ENCODE measurements around the gene NAB2.

Gene NAB2

DNA sequence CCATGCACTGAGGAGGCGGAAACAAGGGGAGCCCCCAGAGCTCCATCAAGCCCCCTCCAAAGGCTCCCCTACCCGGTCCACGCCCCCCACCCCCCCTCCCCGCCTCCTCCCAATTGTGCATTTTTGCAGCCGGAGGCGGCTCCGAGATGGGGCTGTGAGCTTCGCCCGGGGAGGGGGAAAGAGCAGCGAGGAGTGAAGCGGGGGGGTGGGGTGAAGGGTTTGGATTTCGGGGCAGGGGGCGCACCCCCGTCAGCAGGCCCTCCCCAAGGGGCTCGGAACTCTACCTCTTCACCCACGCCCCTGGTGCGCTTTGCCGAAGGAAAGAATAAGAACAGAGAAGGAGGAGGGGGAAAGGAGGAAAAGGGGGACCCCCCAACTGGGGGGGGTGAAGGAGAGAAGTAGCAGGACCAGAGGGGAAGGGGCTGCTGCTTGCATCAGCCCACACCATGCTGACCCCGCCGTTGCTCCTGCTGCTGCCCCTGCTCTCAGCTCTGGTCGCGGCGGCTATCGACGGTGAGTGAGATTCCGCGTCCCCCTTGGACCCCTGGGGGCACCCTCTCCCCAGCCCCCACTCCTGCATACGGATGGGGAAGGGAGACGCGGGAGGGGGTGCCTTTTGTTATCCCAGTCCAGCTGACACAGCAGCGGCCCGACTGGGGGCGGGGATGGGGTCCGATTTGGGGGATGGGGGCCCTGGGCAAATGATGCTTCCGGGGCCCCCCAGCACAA is 39.8 kb downstream of the NAB2 start:
- Histone ChIP-seq H3K36me3 (ENCODE audit: insufficient read depth, low read length) (no peaks in the 10 kb centered on the region), H3K79me2 (ENCODE audit: control insufficient read depth, insufficient read depth, low read length, unreplicated experiment) (peaks cover 51% of the 10 kb centered on the region), H3K4me1 (ENCODE audit: control insufficient read depth, insufficient read depth, low read length, unreplicated experiment) (peaks cover 40% of the 10 kb centered on the region), H2AFZ (ENCODE audit: low read length, unreplicated experiment) (no peak overlapping the region), H3K27me3 (ENCODE audit: insufficient read depth, low read length) (no peaks in the 10 kb centered on the region), H3K27ac (ENCODE audit: low read depth, low read length) (peak overlapping the region; percentile 94; the same call in 1 of the 2 replicates), H3K4me3 (ENCODE audit: low read depth, low read length) (peak overlapping the region; percentile 97)

DNA sequence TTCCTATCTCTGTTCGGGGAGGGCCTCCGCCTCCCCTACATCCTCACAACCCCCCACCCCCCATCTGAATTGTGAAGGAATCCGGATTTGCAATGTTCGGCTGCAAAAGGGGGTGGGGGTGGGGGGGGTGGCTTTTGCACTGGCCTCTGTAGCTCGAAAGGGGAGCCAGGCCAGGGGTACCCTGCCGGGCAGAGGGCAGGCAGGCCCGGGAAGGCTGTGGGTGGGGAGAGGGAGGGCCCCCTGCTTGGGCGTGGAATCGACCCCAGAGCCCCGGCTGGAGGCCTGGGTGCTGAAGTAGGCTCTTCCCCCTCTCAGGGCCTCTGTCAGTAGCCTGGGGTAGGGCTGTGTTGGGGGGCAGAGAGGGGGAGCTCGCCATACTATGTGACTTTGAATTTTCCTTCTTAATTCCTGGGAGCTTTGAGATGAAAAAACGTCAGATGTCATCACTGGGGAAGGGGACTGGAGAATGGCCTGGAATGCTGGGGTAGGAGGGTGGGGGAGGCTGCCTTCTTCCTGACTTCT is 40.5 kb downstream of the NAB2 start:
- peaks cover 58% of the 10 kb centered on the region for H3K79me2 ChIP-seq (ENCODE audit: control insufficient read depth, insufficient read depth, low read length, unreplicated experiment)

GRCh38 chr12:57129889-57130288 is 41.0 kb downstream of the NAB2 start:
- Histone ChIP-seq H3K27me3 (ENCODE audit: insufficient read depth, low read length) (no peaks in the 10 kb centered on the region), H3K4me1 (ENCODE audit: control insufficient read depth, insufficient read depth, low read length, unreplicated experiment) (peaks cover 50% of the 10 kb centered on the region), H3K27ac (ENCODE audit: low read depth, low read length) (peak overlapping the region; percentile 94)

More for the DNA sequence above, 40.5 kb downstream of the NAB2 start:
- peak overlapping the region; percentile 94 for H3K27ac ChIP-seq (ENCODE audit: low read depth, low read length)
- no peaks in the 10 kb centered on the region for H3K36me3 ChIP-seq (ENCODE audit: insufficient read depth, low read length)
- no peak overlapping the region for H2AFZ ChIP-seq (ENCODE audit: low read length, unreplicated experiment)
- H3K4me3 ChIP-seq (ENCODE audit: low read depth, low read length): peak overlapping the region; percentile 97
- peaks cover 47% of the 10 kb centered on the region for H3K4me1 ChIP-seq (ENCODE audit: control insufficient read depth, insufficient read depth, low read length, unreplicated experiment)
- no peaks in the 10 kb centered on the region for H3K27me3 ChIP-seq (ENCODE audit: insufficient read depth, low read length)

GRCh38 chr12:57130941-57131340 is 42.0 kb downstream of the NAB2 start:
- no peak overlapping the region for H2AFZ ChIP-seq (ENCODE audit: low read length, unreplicated experiment)
- H3K4me3 ChIP-seq (ENCODE audit: low read depth, low read length): peak overlapping the region; percentile 97
- peak overlapping the region; percentile 94 for H3K27ac ChIP-seq (ENCODE audit: low read depth, low read length)
- no peaks in the 10 kb centered on the region for H3K36me3 ChIP-seq (ENCODE audit: insufficient read depth, low read length)
- H3K79me2 ChIP-seq (ENCODE audit: control insufficient read depth, insufficient read depth, low read length, unreplicated experiment): peaks cover 71% of the 10 kb centered on the region
- H3K4me1 ChIP-seq (ENCODE audit: control insufficient read depth, insufficient read depth, low read length, unreplicated experiment): peaks cover 61% of the 10 kb centered on the region
- H3K27me3 ChIP-seq (ENCODE audit: insufficient read depth, low read length): no peaks in the 10 kb centered on the region

More at GRCh38 chr12:57129889-57130288, 41.0 kb downstream of the NAB2 start:
- H3K36me3 ChIP-seq (ENCODE audit: insufficient read depth, low read length): no peaks in the 10 kb centered on the region
- peak overlapping the region; percentile 97 for H3K4me3 ChIP-seq (ENCODE audit: low read depth, low read length)
- H3K79me2 ChIP-seq (ENCODE audit: control insufficient read depth, insufficient read depth, low read length, unreplicated experiment): peaks cover 61% of the 10 kb centered on the region
- H2AFZ ChIP-seq (ENCODE audit: low read length, unreplicated experiment): no peak overlapping the region

- peaks cover 64% of the 10 kb centered on the region for H3K4me1 ChIP-seq (ENCODE audit: control insufficient read depth, insufficient read depth, low read length, unreplicated experiment)
- H3K27ac ChIP-seq (ENCODE audit: low read depth, low read length): peak overlapping the region; percentile 94
- peaks cover 80% of the 10 kb centered on the region for H3K79me2 ChIP-seq (ENCODE audit: control insufficient read depth, insufficient read depth, low read length, unreplicated experiment)
- H3K4me3 ChIP-seq (ENCODE audit: low read depth, low read length): peak overlapping the region; percentile 97
- H3K36me3 ChIP-seq (ENCODE audit: insufficient read depth, low read length): no peaks in the 10 kb centered on the region
- no peaks in the 10 kb centered on the region for H3K27me3 ChIP-seq (ENCODE audit: insufficient read depth, low read length)
- no peak overlapping the region for H2AFZ ChIP-seq (ENCODE audit: low read length, unreplicated experiment)
These were observed 43.2 kb downstream of the NAB2 start for GRCh38 chr12:57131896-57132744.

DNA sequence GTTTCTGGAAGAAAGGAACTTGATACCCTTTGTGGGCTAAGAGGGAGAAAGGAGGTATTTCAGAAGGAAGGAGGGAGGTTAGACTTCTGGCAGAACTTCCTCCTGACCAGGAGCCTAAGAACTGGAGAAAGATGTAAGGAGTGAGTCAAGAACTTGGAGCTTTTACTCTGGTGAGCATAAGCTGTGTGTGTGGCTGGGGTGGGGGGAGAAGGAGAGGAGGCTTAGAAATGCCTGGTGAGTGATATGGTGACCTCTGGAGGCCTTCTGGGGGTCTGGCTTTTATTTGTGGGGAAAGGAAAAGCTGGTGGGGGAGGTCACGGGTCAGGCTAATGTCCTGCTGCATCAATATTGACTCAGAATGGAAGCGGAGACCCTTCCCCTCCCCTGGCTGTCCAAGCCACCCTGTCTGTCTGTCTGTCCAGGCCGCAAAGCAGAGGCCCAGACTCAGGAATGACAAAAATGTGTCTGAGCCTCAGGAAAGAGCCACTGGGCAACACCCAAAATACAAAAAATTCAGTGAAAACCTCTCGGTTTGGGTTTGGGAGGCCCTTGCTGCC is 44.2 kb downstream of the NAB2 start:
- H3K79me2 ChIP-seq (ENCODE audit: control insufficient read depth, insufficient read depth, low read length, unreplicated experiment): peaks cover 88% of the 10 kb centered on the region
- no peak overlapping the region for H2AFZ ChIP-seq (ENCODE audit: low read length, unreplicated experiment)
- H3K4me1 ChIP-seq (ENCODE audit: control insufficient read depth, insufficient read depth, low read length, unreplicated experiment): peaks cover 73% of the 10 kb centered on the region

GRCh38 chr12:57133916-57134315 is 45.0 kb downstream of the NAB2 start:
- Histone ChIP-seq H2AFZ (ENCODE audit: low read length, unreplicated experiment) (no peak overlapping the region), H3K27me3 (ENCODE audit: insufficient read depth, low read length) (no peaks in the 10 kb centered on the region), H3K36me3 (ENCODE audit: insufficient read depth, low read length) (no peaks in the 10 kb centered on the region), H3K27ac (ENCODE audit: low read depth, low read length) (peak overlapping the region; percentile 70), H3K4me1 (ENCODE audit: control insufficient read depth, insufficient read depth, low read length, unreplicated experiment) (peaks cover 81% of the 10 kb centered on the region), H3K79me2 (ENCODE audit: control insufficient read depth, insufficient read depth, low read length, unreplicated experiment) (peaks cover 92% of the 10 kb centered on the region), H3K4me3 (ENCODE audit: low read depth, low read length) (peak overlapping the region; percentile 52)

More for the DNA sequence above, 44.2 kb downstream of the NAB2 start:
- H3K36me3 ChIP-seq (ENCODE audit: insufficient read depth, low read length): no peaks in the 10 kb centered on the region
- H3K27me3 ChIP-seq (ENCODE audit: insufficient read depth, low read length): no peaks in the 10 kb centered on the region
- peak overlapping the region; percentile 97 for H3K4me3 ChIP-seq (ENCODE audit: low read depth, low read length)
- peak overlapping the region; percentile 94 for H3K27ac ChIP-seq (ENCODE audit: low read depth, low read length)

DNA sequence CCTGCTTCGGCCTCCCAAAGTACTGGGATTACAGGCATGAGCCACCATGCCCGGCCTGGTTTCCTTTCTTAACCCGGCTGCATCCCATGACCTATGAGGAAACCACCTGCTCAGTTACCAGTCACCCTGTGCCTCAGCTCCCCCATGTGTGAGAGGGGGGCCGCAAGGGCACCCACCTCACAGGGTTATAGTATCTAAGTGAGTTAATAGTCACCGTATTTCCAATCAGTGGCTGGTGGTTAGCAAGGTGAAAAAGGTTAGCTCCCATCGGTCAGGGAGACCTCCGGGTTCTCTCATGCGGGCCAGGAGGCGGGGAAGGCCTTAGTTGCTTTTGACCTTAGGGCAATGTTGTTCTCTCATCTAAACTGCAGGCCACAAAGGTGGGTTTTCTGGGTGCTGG is 46.0 kb downstream of the NAB2 start:
- peak overlapping the region; percentile 70 for H3K27ac ChIP-seq (ENCODE audit: low read depth, low read length)
- peaks cover 91% of the 10 kb centered on the region for H3K4me1 ChIP-seq (ENCODE audit: control insufficient read depth, insufficient read depth, low read length, unreplicated experiment)
- peaks cover 88% of the 10 kb centered on the region for H3K79me2 ChIP-seq (ENCODE audit: control insufficient read depth, insufficient read depth, low read length, unreplicated experiment)

GRCh38 chr12:57135527-57136326 is 46.8 kb downstream of the NAB2 start:
- peaks cover 94% of the 10 kb centered on the region for H3K4me1 ChIP-seq (ENCODE audit: control insufficient read depth, insufficient read depth, low read length, unreplicated experiment)
- H3K79me2 ChIP-seq (ENCODE audit: control insufficient read depth, insufficient read depth, low read length, unreplicated experiment): peaks cover 80% of the 10 kb centered on the region
- no peaks in the 10 kb centered on the region for H3K27me3 ChIP-seq (ENCODE audit: insufficient read depth, low read length)
- peak overlapping the region; percentile 29 for H3K4me3 ChIP-seq (ENCODE audit: low read depth, low read length)
- peaks cover 13% of the 10 kb centered on the region for H3K36me3 ChIP-seq (ENCODE audit: insufficient read depth, low read length)
- H3K27ac ChIP-seq (ENCODE audit: low read depth, low read length): peak overlapping the region; percentile 70
- no peak overlapping the region for H2AFZ ChIP-seq (ENCODE audit: low read length, unreplicated experiment)

More for the DNA sequence above, 46.0 kb downstream of the NAB2 start:
- Histone ChIP-seq H3K27me3 (ENCODE audit: insufficient read depth, low read length) (no peaks in the 10 kb centered on the region), H3K4me3 (ENCODE audit: low read depth, low read length) (peak overlapping the region; percentile 29), H2AFZ (ENCODE audit: low read length, unreplicated experiment) (no peak overlapping the region), H3K36me3 (ENCODE audit: insufficient read depth, low read length) (peaks cover 10% of the 10 kb centered on the region)
